A549 (cell line): ENCODE measurements around the gene KDELR1.

Experiments
- HDAC2 ChIP-seq: fragments of 200-600 bp; sonication (generic); IDR thresholded peaks from 2 replicates; pipeline ENCODE4 v1.6.1; 2016
- POLR2A ChIP-seq: IDR thresholded peaks from 2 replicates; pipeline ENCODE4 v1.6.1; 2012; ENCODE audit warnings: mild to moderate bottlenecking, low read length
- RNF2 ChIP-seq: fragments of 200-600 bp; sonication (generic); IDR thresholded peaks from 2 replicates; pipeline ENCODE4 v1.6.1; 2016; ENCODE audit warnings: low read depth, mild to moderate bottlenecking, antibody characterized with exemption, moderate library complexity, borderline replicate concordance
- TF ChIP-seq, protein P1 (sequence below): fragments of >200 bp; sonication (Bioruptor Twin); formaldehyde crosslinking; IDR thresholded peaks from 3 replicates; pipeline ENCODE4 v1.5.1; 2016

DNA sequence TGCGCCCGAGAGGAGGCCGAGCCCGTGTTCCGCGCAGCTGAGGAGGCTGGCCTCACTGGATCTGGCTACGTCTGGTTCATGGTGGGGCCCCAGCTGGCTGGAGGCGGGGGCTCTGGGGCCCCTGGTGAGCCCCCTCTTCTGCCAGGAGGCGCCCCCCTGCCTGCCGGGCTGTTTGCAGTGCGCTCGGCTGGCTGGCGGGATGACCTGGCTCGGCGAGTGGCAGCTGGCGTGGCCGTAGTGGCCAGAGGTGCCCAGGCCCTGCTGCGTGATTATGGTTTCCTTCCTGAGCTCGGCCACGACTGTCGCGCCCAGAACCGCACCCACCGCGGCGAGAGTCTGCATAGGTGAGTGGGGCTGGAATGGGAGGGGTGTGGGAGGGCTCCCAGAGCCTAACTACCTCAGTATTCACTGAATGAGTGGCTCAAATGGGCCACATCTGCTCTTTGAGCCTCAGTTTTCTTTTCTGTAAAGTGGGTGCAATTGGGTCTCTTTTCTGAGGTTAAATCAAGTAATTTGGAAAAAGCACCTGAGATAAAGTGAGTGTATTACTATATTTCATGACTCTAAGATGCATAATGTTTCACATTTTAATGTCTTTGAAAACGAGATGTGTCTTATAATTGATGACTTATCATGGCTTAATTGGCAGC, 13.8 kb upstream of the KDELR1 start:
- TF ChIP-seq HDAC2: no peak
- TF ChIP-seq, protein P1, sequence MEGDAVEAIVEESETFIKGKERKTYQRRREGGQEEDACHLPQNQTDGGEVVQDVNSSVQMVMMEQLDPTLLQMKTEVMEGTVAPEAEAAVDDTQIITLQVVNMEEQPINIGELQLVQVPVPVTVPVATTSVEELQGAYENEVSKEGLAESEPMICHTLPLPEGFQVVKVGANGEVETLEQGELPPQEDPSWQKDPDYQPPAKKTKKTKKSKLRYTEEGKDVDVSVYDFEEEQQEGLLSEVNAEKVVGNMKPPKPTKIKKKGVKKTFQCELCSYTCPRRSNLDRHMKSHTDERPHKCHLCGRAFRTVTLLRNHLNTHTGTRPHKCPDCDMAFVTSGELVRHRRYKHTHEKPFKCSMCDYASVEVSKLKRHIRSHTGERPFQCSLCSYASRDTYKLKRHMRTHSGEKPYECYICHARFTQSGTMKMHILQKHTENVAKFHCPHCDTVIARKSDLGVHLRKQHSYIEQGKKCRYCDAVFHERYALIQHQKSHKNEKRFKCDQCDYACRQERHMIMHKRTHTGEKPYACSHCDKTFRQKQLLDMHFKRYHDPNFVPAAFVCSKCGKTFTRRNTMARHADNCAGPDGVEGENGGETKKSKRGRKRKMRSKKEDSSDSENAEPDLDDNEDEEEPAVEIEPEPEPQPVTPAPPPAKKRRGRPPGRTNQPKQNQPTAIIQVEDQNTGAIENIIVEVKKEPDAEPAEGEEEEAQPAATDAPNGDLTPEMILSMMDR: no peak
- no peak for TF ChIP-seq POLR2A
- TF ChIP-seq RNF2: no peak
